Measurements from ENCODE around the gene PNPLA3. TPM values are rescaled to one million over a fixed set of nuclear protein-coding genes. Genes with fewer than 3 reads are reported as not detected.

The PNPLA3 gene
- total and polyA plus RNA-seq, 9 of the 15 experiments (the other 6 are each of a cell fraction or from before 2014, with no cell fraction given): 0.20 to 0.48 (median 0.38) TPM; not detected in 6

DNA sequence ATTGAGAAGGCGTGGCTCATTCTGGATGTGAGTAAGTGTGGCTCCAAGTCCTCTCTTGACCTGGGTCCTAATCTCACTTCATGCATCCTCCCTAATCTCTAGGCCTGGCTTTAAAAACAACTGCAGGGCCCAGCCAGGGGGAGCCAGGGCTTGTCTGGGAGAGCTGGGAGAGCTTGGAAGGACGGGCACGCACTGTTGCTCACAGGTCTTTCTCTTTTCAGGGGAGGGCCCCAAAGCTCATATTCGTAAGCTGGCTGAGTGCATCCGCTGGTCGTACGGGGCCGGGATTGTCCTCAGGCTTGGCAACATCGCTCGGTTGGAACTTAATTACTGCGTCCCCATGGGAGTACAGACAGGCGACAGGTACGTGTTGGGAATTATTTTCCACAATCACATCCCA is 66.4 kb downstream of the PNPLA3 start:
- no peak for TF ChIP-seq EHMT2 (IDR thresholded peaks at IDR 0.05)
- no peak for TF ChIP-seq ZNF707 (CRISPR knock-in tag; conservative IDR thresholded peaks at IDR 0.05)
- TF ChIP-seq MAFG (tag; conservative IDR thresholded peaks at IDR 0.05): no peak
- no peak for TF ChIP-seq ZNF324 (CRISPR knock-in tag; IDR thresholded peaks at IDR 0.05)
- TF ChIP-seq HNRNPK (IDR thresholded peaks at IDR 0.05; ENCODE audit: low read depth, low read length, poor library complexity, severe bottlenecking): no peak
- TF ChIP-seq FOXA3 (CRISPR knock-in tag; conservative IDR thresholded peaks at IDR 0.05 in 1 of 2, IDR thresholded peaks at IDR 0.05 in 1 of 2): no peak
- no peak for TF ChIP-seq ZNF830 (CRISPR knock-in tag; IDR thresholded peaks at IDR 0.05)
- no peak for TF ChIP-seq RBM17 (IDR thresholded peaks at IDR 0.05; ENCODE audit: borderline replicate concordance, low read depth, low read length)
- no peak for TF ChIP-seq HNRNPL (IDR thresholded peaks at IDR 0.05; ENCODE audit: low read depth, low read length)
- TF ChIP-seq PML (IDR thresholded peaks at IDR 0.05; ENCODE audit: low read length): no peak
- no peak for TF ChIP-seq CHCHD3 (CRISPR knock-in tag; IDR thresholded peaks at IDR 0.05)
- TF ChIP-seq ZNF184 (CRISPR knock-in tag; IDR thresholded peaks at IDR 0.05): no peak
- TF ChIP-seq ZNF3 (CRISPR knock-in tag; IDR thresholded peaks at IDR 0.05): no peak
- no peak for TF ChIP-seq ZBTB17 (CRISPR knock-in tag; IDR thresholded peaks at IDR 0.05)
- TF ChIP-seq BRD9 (IDR thresholded peaks at IDR 0.05; ENCODE audit: low read depth, partially characterized antibody): no peak
- no peak for TF ChIP-seq BCOR (IDR thresholded peaks at IDR 0.05)
- peaks cover 10% of the 10 kb centered on the region; the same call in 1 of the 2 replicates for H4K20me1 ChIP-seq (replicated peaks; ENCODE audit: control insufficient read depth, insufficient read depth, low read length)
- H3K79me2 ChIP-seq (ENCODE audit: control insufficient read depth, insufficient read depth, low read length): no peaks in the 10 kb centered on the region
- in situ Hi-C loops (cut with MboI) (no loop called here), intact Hi-C loops (cut with micrococcal nuclease) (loop anchor here (10.0 kb wide), 1 partner anchor 635 kb away; no protein-coding TSS in a partner anchor)
- H3K4me1 ChIP-seq (replicated peaks in 1 of 2; ENCODE audit: control insufficient read depth in 2 of 2, insufficient read depth in 2 of 2, low read length in 2 of 2): peaks cover 5 to 7% of the 10 kb centered on the region in 2 experiments; a peak in 4 of 5 replicates
- CTCF ChIA-PET (ENCODE audit: low intra/inter-chr PET ratio): no interaction called here
- H3K27me3 ChIP-seq (ENCODE audit: control insufficient read depth in 2 of 2, insufficient read depth in 2 of 2, low read length in 2 of 2): no peaks in the 10 kb centered on the region
- no peak for DNase-seq (ENCODE audit: extremely low read depth in 1 of 4, low spot score in 3 of 4)
- FAIRE-seq: no peak
- H3K4me2 ChIP-seq (ENCODE audit: insufficient read depth, low read length): no peak overlapping the region
- H3K36me3 ChIP-seq (ENCODE audit: control insufficient read depth, insufficient read depth, low read length): peaks cover 83% of the 10 kb centered on the region
- BruUV-seq (replicated peaks): no TSS peak
- no peak overlapping the region; a peak in 1 of 4 replicates for H3K9ac ChIP-seq (ENCODE audit: insufficient read depth in 1 of 2, low read depth in 2 of 2, low read length in 2 of 2)
- no peaks in the 10 kb centered on the region for H3K9me3 ChIP-seq (replicated peaks; ENCODE audit: control insufficient read depth, insufficient read depth, low read depth, low read length)
- POLR2A ChIA-PET: interaction anchor here (0.6 to 1.2 kb wide), 3 partner anchors 11 to 58 kb away, joined by 3 read pairs; no protein-coding TSS in a partner anchor
- no peak overlapping the region for H3K4me3 ChIP-seq
- ATAC-seq: no peak
- 91% methylated on average over 8 of the region's 13 CpGs for WGBS (ENCODE audit: insufficient coverage, low coverage, missing lambda C conversion rate)
- H3K9me1 ChIP-seq (ENCODE audit: control insufficient read depth, insufficient read depth, low read length): no peaks in the 10 kb centered on the region
- no peak overlapping the region for H2AFZ ChIP-seq (ENCODE audit: low read depth, low read length)
- H3K27ac ChIP-seq (ENCODE audit: extremely low read depth, low read depth, low read length): no peak overlapping the region

Data from K562 (cell line).